Coronary artery (tissue), 2 donors: ENCODE data around the gene CCDC51.

ENCODE experiments used
- DNase-seq: peaks from one replicate; pipeline ENCODE4 v3.0.0-alpha.2; 2017; ENCODE audit warnings: low spot score
- H3K27ac ChIP-seq, 2 donors: fragments of 200-600 bp; sonication (generic); one replicate each; pipeline ENCODE4 v1.5.1; 2016 to 2019
- H3K4me3 ChIP-seq: fragments of 200-600 bp; sonication (generic); 2 replicates; pipeline ENCODE4 v1.5.1; 2016; ENCODE audit warnings: mild to moderate bottlenecking, moderate library complexity
- CTCF ChIP-seq: fragments of 200-600 bp; sonication (generic); IDR thresholded peaks from one replicate; pipeline ENCODE4 v1.5.1; 2019; ENCODE audit warnings: antibody characterized with exemption

Gene CCDC51

GRCh38 chr3:48388966-48389365 lies 51.0 kb downstream of the CCDC51 start:
- no peak for TF ChIP-seq CTCF
- no peak for DNase-seq

GRCh38 chr3:48387634-48388033 lies 52.3 kb downstream of the CCDC51 start:
- Histone ChIP-seq H3K4me3 (no peak overlapping the region), H3K27ac (no peak overlapping the region)
- no peak for TF ChIP-seq CTCF
- DNase-seq, result no peak

More at GRCh38 chr3:48388966-48389365, 51.0 kb downstream of the CCDC51 start:
- Histone ChIP-seq H3K4me3 (no peak overlapping the region), H3K27ac (no peak overlapping the region)
